ENCODE data around the gene DNAH1.

Gene DNAH1

DNA sequence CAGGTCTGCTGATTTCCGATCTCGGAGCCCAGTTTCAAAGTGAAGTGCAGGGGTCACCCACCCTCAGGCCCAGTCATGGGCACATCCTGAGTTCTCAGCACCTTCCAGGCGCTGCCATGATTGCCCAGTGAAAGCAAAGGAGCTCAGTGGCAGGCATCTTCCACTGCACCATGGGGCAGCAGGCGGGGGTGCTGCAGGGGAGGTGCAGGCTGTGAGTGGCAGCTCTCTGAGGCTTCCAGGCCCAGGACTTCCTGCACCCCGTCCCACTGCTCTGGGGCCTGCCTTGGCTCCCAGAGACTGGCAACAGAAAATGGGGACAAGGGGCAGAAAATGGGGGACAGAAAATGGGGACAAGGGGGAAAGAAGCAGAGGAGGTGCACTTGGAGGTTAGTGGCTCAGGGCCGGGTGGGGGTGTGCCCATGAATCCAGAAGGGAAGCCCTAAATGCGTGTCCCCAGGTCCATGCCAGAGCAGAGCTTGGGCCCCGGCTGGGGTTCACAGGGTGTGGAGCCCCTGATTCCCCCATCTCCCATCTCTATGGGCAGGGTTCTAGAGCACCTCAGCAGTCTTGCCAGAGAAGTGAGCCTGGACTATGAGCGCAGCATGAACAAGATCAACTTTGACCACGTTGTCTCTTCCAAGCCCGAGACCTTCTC lies 28.0 kb downstream of the DNAH1 start:
- Histone ChIP-seq H3K9ac (ENCODE audit: low read length in 2 of 2) (no peak overlapping the region), H3K27ac (ENCODE audit: low read length) (no peak overlapping the region), H3K4me3 (ENCODE audit: low read length in 2 of 2) (no peak overlapping the region), H3K4me1 (ENCODE audit: control insufficient read depth, insufficient read depth, low read length) (peaks cover 10% of the 10 kb centered on the region), H3K9me3 (ENCODE audit: control insufficient read depth in 2 of 2, low read length in 2 of 2) (no peaks in the 10 kb centered on the region), H3K36me3 (ENCODE audit: control insufficient read depth in 2 of 2, insufficient read depth in 2 of 2, low read length in 2 of 2) (peaks cover 0 to 2% of the 10 kb centered on the region in 2 donors), H3K27me3 (ENCODE audit: control insufficient read depth in 1 of 2, insufficient read depth in 2 of 2, low read length in 2 of 2) (no peaks in the 10 kb centered on the region)

DNA sequence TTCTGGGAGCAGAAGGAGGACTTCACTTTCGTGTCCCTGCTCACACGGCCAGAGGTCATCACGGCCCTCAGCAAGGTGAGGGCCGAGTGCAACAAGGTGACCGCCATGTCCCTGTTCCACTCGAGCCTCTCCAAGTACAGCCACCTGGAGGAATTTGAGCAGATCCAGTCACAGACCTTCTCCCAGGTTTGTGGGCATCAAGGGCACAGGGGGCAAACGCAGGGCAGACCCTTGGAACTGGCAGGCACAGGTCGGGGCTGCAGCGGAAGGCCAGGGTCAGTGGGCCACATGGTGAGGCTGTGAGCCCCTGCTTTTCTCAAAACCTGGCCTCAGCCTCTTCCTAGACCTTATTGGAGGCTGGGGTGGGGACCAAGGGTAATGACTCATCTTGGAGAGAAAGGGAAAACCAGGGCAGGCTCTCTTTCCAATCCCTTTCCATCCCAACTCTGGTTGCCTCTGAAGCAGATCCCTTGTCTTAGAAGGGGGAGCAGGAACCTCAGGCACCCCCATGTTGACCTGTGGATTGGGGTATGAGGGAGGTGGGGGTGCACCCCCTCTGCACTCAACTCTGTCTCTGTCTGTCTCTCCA lies 29.5 kb downstream of the DNAH1 start:
- Histone ChIP-seq H3K9me3 (ENCODE audit: control insufficient read depth in 2 of 2, low read length in 2 of 2) (no peaks in the 10 kb centered on the region), H3K27ac (ENCODE audit: low read length) (no peak overlapping the region), H3K4me1 (ENCODE audit: control insufficient read depth, insufficient read depth, low read length) (peaks cover 10% of the 10 kb centered on the region), H3K9ac (ENCODE audit: low read length in 2 of 2) (no peak overlapping the region), H3K36me3 (ENCODE audit: control insufficient read depth in 2 of 2, insufficient read depth in 2 of 2, low read length in 2 of 2) (peaks cover 0 to 3% of the 10 kb centered on the region in 2 donors), H3K4me3 (ENCODE audit: low read length in 2 of 2) (no peak overlapping the region), H3K27me3 (ENCODE audit: control insufficient read depth in 1 of 2, insufficient read depth in 2 of 2, low read length in 2 of 2) (no peaks in the 10 kb centered on the region)

DNA sequence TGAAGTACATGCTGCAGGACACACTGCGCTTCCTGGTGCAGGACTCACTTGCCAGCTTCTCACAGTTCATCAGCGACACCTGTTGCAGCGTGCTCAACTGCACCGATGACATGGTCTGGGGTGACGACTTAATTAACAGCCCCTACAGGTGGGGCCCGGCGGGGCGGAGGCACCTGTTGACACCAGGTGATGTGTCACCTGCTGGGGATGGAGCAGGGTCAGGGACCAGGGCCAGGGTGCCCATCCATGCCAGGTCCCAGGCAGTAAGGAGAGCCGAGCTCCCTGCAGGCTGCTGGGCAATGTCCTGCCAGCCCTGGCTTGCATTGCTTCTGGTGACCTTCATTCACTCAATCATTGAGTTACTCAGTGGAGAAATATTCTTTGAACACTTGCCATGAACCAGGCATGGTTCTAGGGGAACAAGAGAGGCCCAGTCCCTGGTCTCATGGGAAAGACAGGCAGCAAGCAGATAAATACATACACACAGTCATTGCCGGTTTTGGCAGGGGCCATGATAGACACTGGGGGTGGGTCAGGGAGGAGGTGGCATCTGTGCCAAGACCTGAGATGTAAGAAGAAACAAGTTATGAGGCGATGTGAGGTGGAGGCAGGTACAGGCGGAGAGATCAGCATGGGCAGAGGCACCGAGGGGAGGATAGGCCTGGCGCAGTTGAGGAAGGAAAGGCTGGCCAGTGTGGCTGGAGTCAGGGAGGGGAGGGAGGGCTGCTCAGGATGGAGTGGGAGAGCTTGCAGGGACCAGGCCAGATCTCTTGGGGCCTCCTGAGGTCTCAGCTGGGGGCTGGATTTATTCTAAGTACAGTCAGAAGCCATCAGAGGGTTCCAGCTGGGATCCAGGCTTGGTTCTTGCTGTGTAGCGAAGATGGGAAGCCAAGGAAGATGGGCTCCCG lies 30.8 kb downstream of the DNAH1 start:
- Histone ChIP-seq H3K9ac (ENCODE audit: low read length in 2 of 2) (no peak overlapping the region), H3K4me3 (ENCODE audit: low read length in 2 of 2) (no peak overlapping the region), H3K9me3 (ENCODE audit: control insufficient read depth in 2 of 2, low read length in 2 of 2) (no peaks in the 10 kb centered on the region), H3K4me1 (ENCODE audit: control insufficient read depth, insufficient read depth, low read length) (peaks cover 10% of the 10 kb centered on the region), H3K27me3 (ENCODE audit: control insufficient read depth in 1 of 2, insufficient read depth in 2 of 2, low read length in 2 of 2) (no peaks in the 10 kb centered on the region), H3K36me3 (ENCODE audit: control insufficient read depth in 2 of 2, insufficient read depth in 2 of 2, low read length in 2 of 2) (peaks cover 0 to 5% of the 10 kb centered on the region in 2 donors), H3K27ac (ENCODE audit: low read length) (no peak overlapping the region)

DNA sequence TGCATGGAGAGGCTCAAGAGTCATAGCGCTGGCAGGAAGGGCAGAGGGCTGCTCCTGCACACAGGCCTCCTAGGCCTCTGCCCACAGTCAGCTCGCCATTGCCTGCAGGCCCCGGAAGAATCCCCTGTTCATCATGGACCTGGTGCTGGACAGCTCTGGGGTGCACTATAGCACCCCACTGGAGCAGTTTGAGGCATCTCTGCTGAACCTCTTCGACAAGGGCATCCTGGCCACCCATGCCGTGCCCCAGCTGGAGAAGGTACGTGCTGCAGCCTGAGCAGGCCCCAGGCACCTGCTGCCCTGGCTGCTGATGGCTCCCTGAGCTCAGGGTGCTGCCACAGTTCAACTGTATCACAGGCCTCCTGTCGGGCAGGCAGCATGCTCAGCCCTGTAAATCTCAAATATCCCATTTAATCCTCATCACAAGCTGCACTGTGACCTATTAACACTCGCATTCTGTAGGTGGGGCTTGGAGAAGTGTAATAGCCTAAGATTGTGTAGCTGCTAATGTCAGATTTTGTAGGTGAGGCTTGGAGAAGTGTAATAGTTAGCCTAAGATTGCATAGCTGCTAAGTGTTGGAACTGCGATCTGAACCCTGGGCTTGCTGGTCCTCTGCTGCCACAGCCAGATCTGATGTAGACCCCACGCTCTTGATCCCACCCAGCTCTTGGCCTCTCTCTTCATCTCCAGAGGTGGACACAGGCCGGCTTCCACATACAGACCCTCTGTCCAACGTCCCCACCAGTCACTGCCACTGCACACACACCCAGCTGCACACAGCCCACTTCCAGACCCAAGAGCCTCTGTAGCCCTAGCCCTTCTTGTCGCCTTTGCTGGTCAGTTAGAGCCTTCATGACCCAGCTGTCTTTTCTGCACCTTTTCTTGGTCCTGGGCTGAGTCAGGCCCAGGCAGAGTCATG lies 31.9 kb downstream of the DNAH1 start:
- Histone ChIP-seq H3K27me3 (ENCODE audit: control insufficient read depth in 1 of 2, insufficient read depth in 2 of 2, low read length in 2 of 2) (no peaks in the 10 kb centered on the region), H3K4me1 (ENCODE audit: control insufficient read depth, insufficient read depth, low read length) (peaks cover 10% of the 10 kb centered on the region), H3K9me3 (ENCODE audit: control insufficient read depth in 2 of 2, low read length in 2 of 2) (no peaks in the 10 kb centered on the region), H3K27ac (ENCODE audit: low read length) (no peak overlapping the region), H3K36me3 (ENCODE audit: control insufficient read depth in 2 of 2, insufficient read depth in 2 of 2, low read length in 2 of 2) (peaks cover 0 to 5% of the 10 kb centered on the region in 2 donors), H3K4me3 (ENCODE audit: low read length in 2 of 2) (no peak overlapping the region), H3K9ac (ENCODE audit: low read length in 2 of 2) (no peak overlapping the region)

DNA sequence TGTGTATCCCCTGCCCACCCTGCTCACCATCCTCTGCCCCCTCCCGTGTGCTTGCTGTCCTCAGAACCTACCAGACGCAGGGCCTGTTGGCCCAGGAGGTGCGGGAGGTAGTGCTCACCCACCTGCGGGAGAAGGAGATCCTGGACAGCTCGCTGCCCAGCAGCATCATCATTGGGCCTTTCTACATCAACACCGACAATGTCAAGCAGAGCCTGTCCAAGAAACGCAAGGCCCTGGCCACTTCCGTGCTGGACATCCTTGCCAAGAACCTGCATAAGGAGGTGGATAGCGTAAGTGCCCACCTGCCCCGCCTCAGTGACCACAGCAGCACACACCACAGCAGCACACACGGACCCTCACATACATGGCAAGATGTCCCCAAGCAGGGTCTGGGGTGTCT lies 33.0 kb downstream of the DNAH1 start:
- Histone ChIP-seq H3K9me3 (ENCODE audit: control insufficient read depth in 2 of 2, low read length in 2 of 2) (no peaks in the 10 kb centered on the region), H3K36me3 (ENCODE audit: control insufficient read depth in 2 of 2, insufficient read depth in 2 of 2, low read length in 2 of 2) (peaks cover 0 to 5% of the 10 kb centered on the region in 2 donors), H3K27me3 (ENCODE audit: control insufficient read depth in 1 of 2, insufficient read depth in 2 of 2, low read length in 2 of 2) (no peaks in the 10 kb centered on the region), H3K4me1 (ENCODE audit: control insufficient read depth, insufficient read depth, low read length) (peaks cover 10% of the 10 kb centered on the region), H3K27ac (ENCODE audit: low read length) (no peak overlapping the region), H3K4me3 (ENCODE audit: low read length in 2 of 2) (no peak overlapping the region), H3K9ac (ENCODE audit: low read length in 2 of 2) (no peak overlapping the region)

DNA sequence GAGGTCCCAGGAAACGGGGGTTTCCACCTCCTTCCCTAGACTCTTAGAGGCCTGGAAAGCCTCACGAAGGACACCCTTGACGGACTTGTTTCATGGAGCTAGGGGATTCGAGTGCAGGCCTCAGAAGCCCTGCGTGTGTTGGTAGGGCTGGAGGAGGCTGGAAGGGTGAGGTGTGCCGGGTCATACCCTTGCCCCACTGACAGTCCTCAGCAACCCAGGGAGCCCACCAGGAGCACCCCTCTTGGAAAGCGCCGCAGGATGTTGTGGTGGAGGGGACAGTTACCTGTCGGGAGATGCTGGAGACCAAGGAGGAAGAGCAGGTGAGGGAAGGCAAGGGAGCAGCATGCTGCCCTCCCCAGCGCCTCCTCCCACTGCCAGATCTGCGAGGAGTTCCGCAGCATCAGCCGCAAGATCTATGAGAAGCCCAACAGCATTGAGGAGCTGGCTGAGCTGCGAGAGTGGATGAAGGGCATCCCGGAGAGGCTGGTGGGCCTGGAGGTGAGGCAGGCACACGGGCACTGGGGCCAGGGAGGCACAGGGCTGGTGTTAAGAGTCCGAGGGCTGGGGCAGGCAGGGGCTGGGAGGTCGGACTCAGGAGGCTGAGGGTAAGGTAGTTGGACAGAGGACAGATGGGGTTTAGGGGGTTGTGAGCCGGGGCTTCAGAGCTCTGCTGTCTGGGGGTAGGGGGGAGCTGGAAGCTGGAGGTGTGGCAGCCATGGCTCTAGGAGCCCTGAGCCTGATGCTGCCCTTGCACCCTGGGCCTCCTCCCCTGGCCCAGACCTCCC lies 33.7 kb downstream of the DNAH1 start:
- no peak overlapping the region for H3K4me3 ChIP-seq (ENCODE audit: low read length in 2 of 2)
- H3K9me3 ChIP-seq (ENCODE audit: control insufficient read depth in 2 of 2, low read length in 2 of 2), result no peaks in the 10 kb centered on the region
- H3K27me3 ChIP-seq (ENCODE audit: control insufficient read depth in 1 of 2, insufficient read depth in 2 of 2, low read length in 2 of 2), result no peaks in the 10 kb centered on the region
- peaks cover 0 to 5% of the 10 kb centered on the region in 2 donors for H3K36me3 ChIP-seq (ENCODE audit: control insufficient read depth in 2 of 2, insufficient read depth in 2 of 2, low read length in 2 of 2)
- H3K27ac ChIP-seq (ENCODE audit: low read length), result no peak overlapping the region
- H3K4me1 ChIP-seq (ENCODE audit: control insufficient read depth, insufficient read depth, low read length), result peaks cover 10% of the 10 kb centered on the region
- H3K9ac ChIP-seq (ENCODE audit: low read length in 2 of 2), result no peak overlapping the region

DNA sequence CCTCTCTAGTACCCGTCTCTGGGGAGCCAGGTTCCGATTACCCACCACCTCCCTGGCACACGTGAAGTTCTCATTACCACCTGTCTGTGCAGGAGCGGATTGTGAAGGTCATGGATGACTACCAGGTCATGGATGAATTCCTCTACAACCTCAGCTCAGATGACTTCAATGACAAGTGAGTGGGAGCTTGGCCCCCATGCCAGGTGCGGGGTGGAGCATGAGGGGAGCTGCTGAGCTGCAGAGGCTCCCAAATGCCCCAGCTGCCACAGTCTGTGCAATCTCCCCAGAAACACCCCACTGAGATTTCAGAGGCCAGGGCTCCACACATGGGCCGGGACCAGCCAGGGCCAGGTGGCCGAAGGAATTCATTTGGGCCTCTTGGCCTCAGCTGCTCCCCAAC lies 34.3 kb downstream of the DNAH1 start:
- H3K9ac ChIP-seq (ENCODE audit: low read length in 2 of 2), result no peak overlapping the region
- no peak overlapping the region for H3K27ac ChIP-seq (ENCODE audit: low read length)
- peaks cover 10% of the 10 kb centered on the region for H3K4me1 ChIP-seq (ENCODE audit: control insufficient read depth, insufficient read depth, low read length)
- H3K9me3 ChIP-seq (ENCODE audit: control insufficient read depth in 2 of 2, low read length in 2 of 2), result no peaks in the 10 kb centered on the region
- H3K36me3 ChIP-seq (ENCODE audit: control insufficient read depth in 2 of 2, insufficient read depth in 2 of 2, low read length in 2 of 2), result peaks cover 0 to 7% of the 10 kb centered on the region in 2 donors
- no peak overlapping the region for H3K4me3 ChIP-seq (ENCODE audit: low read length in 2 of 2)
- H3K27me3 ChIP-seq (ENCODE audit: control insufficient read depth in 1 of 2, insufficient read depth in 2 of 2, low read length in 2 of 2), result no peaks in the 10 kb centered on the region

DNA sequence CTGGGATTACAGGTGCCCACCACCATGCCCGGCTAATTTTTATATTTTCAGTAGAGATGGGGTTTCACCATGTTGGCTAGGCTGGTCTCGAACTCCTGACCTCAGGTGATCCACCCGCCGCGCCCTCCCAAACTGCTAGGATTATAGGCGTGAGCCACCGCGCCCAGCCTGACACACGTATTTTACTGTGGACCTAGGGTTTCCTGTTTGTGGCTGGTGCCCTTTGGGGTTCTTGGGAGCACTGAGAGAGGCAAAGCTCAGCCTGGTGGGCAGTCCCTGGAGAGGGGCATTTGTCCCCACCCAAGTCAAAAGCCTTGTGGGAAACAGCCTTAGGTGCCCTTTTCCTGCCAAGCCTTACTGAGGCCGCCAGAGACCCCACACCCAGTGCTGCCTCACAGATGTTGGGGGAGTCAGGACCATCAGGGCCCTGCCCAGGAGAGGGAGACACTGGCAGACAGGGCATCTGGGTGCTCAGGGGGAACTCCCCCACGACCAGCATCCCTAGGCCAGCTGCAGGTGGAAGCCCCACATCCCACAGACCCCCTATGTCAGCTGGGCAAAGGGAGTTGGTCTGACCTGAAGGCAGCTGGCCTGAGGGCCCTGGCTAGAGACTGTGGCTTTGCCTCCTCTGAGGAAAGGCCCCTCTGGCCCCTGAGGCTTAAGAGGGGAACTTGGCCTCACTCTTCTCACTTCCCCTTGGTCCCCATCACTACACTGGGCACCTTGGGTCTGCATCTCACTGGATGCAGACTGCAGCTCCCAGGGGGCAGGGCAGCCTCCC lies 35.1 kb downstream of the DNAH1 start:
- Histone ChIP-seq H3K9ac (ENCODE audit: low read length in 2 of 2) (no peak overlapping the region), H3K27me3 (ENCODE audit: control insufficient read depth in 1 of 2, insufficient read depth in 2 of 2, low read length in 2 of 2) (no peaks in the 10 kb centered on the region), H3K36me3 (ENCODE audit: control insufficient read depth in 2 of 2, insufficient read depth in 2 of 2, low read length in 2 of 2) (peaks cover 0 to 12% of the 10 kb centered on the region in 2 donors), H3K9me3 (ENCODE audit: control insufficient read depth in 2 of 2, low read length in 2 of 2) (no peaks in the 10 kb centered on the region), H3K4me1 (ENCODE audit: control insufficient read depth, insufficient read depth, low read length) (peaks cover 10% of the 10 kb centered on the region), H3K27ac (ENCODE audit: low read length) (no peak overlapping the region), H3K4me3 (ENCODE audit: low read length in 2 of 2) (no peak overlapping the region)

DNA sequence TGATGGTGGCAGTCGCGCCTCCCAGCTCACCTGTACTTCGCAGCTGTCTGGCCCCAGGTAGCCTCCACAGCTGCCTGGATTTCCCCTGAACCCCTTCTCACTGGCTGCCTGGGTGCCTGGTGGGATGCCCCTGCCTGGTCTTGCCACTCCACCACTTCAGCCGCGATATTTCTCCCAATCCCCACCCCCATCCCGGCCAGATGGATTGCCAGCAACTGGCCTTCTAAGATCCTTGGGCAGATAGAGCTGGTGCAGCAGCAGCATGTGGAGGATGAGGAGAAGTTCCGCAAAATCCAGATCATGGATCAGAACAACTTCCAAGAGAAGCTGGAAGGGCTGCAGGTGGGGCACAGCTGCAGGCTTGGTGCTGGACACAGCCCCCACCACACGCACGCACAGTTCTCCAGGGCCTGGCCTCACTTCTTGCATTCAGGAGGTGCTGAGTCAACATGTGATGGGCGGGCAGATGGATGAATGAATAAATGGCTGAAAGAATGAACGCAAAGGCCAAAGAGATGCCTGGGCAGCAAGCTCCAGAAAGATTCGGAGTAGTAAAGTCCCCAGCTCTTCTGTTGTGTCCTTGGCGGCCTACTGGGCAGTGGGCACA lies 35.7 kb downstream of the DNAH1 start:
- Histone ChIP-seq H3K27me3 (ENCODE audit: control insufficient read depth in 1 of 2, insufficient read depth in 2 of 2, low read length in 2 of 2) (no peaks in the 10 kb centered on the region), H3K4me3 (ENCODE audit: low read length in 2 of 2) (no peak overlapping the region), H3K36me3 (ENCODE audit: control insufficient read depth in 2 of 2, insufficient read depth in 2 of 2, low read length in 2 of 2) (peaks cover 0 to 12% of the 10 kb centered on the region in 2 donors)

More for the DNA sequence above, 35.7 kb downstream of the DNAH1 start:
- no peak overlapping the region for H3K9ac ChIP-seq (ENCODE audit: low read length in 2 of 2)
- no peak overlapping the region for H3K27ac ChIP-seq (ENCODE audit: low read length)
- no peaks in the 10 kb centered on the region for H3K9me3 ChIP-seq (ENCODE audit: control insufficient read depth in 2 of 2, low read length in 2 of 2)
- H3K4me1 ChIP-seq (ENCODE audit: control insufficient read depth, insufficient read depth, low read length), result peaks cover 5% of the 10 kb centered on the region
